KBM-7 (cell line): Measurements from ENCODE around the gene MAP4K4.
A peak's percentile ranks its signal among the peaks of the same experiment; 100 is the strongest.
"Not testable (repeated sequence)": the region's sequence is repeated elsewhere in the genome, so short reads cannot be mapped to it uniquely, and the experiment has no call there.

Source experiments
- DNase-seq: peaks from one replicate; pipeline ENCODE4 v3.0.0-alpha.2; 2015
- in situ Hi-C: fragments of 300-500 bp; cut with MboI; formaldehyde crosslinking; loops from 2 replicates; pipeline ENCODE4 v1.14.3; 2020; ENCODE audit warnings: low sequenced_read_pairs, low pct_unique_long_range_greater_than_20kb, mixed read lengths

The MAP4K4 gene

DNA sequence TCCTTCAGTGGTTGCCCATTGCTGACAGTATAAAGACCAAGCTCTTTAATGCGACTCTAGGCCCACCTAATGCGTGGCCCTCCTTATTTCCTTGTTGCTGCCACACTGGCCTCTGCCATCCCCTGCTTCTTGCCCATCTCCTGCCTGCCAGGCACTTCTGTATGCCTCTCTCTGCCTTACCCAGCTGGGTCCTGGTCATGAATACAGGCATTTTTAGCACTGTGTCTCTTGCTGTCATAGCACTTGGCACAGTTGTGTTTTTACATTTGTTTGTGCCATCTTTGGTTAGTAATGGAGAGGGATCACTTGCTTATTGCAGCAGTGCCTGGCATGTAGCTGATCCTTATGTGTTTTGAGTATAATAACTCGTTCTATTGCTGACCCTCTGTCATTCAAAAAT, 38.7 kb downstream of the MAP4K4 start:
- in situ Hi-C loops, result no loop called here
- no peak for DNase-seq

- DNase-seq, result no peak
- in situ Hi-C loops, result no loop called here
Measured at GRCh38 chr2:101736861-101737291, 39.4 kb downstream of the MAP4K4 start.

DNA sequence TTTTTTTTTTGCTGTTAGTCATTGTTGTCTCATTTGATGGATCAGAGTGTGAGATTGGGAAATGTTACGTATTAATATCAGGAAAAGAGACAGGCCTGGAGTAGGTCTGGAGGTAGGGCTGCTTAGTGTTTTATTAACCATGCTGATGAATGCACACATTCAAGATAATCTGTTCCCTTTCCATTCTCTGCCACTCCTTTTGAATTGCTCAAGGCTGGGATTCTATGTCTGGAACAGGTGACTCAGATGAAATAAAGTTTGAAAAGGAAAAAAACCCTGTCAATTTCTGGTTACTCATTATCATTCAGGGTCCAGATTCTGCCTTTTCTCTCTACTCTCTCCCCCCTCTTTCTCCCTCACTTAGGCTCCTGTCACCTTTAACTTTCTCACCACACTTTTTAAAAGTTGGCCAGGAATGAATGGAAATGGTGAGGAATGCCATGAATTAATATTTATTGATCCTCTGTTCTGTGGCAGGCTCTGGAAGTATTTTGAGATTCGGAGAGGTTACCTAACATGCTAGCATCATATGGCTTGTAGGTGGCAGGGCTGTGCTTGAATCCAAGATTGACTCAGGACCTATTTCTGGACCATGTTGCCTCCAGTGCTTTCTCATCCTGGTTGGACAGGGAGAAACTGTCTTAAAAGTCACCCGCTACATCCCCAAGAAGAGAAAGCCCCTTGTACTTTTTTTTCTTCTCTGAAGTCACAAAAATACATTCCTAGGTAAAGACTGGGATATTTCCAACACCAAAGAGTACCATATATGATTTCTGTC, 40.2 kb downstream of the MAP4K4 start:
- no peak for DNase-seq
- in situ Hi-C loops, result no loop called here

- DNase-seq, result no peak
- in situ Hi-C loops, result no loop called here
Measured at GRCh38 chr2:101738649-101739048, 41.1 kb downstream of the MAP4K4 start.

DNA sequence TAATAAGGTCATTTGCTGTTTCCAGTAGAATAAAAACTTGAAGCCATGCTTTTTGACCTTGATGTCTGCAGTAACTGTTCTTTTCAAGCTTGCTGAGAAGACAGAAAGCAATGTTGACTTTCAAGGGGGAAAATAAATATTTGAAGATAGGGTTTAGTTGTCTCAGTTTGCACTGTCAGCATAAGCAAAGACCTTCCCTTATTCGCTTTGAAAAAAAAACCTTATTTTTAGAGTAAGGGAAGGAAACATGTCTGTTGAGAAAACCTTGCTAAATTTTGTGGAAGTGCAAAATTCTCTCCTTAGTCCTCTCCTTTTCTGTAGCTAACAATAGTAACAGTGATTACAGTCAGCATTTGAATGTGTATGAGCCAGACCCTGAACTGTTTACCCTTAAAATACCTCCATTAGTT, 43.1 kb downstream of the MAP4K4 start:
- peak; percentile 27 for DNase-seq
- in situ Hi-C loops, result no loop called here

DNA sequence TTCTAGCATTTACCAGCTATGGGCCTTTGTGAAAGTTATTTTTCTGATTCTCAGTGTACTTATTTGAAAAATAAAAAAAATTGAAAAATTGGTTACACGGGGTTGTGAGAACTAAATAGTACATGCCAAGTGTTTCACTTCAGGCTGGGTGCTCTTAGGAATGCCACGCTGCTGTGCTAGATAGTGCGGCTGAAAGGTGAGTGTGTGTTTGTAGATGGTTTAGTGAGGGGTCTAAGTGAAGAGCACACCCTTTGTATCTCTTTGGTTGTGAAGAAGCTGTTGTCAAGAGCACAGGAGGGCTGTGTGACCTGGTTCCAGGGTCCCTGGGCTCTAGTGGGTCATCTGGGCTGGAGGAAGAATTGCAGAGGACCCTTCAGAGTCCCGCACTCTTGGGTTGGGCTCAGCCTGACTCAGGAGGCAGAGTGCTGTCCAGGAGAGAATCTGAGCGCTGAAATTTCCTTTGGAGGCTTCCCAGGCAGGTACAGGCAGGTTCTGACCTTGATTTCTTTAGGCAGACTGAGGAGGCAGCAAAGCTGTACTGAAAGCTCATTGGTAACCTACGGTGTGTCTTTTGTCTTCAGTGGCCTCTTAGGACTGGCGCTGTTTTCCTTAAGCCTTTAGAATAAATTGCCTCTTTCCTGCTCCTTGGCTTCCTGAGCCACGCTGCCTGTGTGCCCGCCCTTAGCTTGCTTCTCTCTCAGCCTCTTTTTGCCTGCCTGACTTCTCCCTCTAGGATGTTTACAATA, 44.4 kb downstream of the MAP4K4 start:
- peak; percentile 33 for DNase-seq
- in situ Hi-C loops, result no loop called here

- in situ Hi-C loops, result no loop called here
- DNase-seq, result no peak
Measured at GRCh38 chr2:101742547-101742946, 45.0 kb downstream of the MAP4K4 start.

DNA sequence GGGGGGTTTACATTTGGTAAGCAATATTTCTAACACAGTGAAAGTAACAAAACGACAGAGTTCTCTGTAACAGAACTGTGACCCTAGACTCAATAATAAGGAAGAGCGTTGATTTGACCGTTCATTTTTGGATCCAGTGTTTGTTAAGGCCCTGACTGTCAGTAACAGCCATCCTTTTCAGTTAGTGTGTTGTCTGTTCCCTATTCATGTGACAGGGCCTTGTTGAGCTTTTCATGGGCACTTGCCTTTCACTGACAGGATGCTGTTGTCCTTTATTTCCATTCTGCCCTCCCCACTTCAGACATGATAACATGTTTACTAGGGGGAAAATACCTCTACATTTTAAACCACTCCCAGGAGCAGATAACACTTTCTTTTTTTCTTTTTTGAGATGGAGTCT, 45.8 kb downstream of the MAP4K4 start:
- no peak for DNase-seq
- in situ Hi-C loops, result no loop called here

DNA sequence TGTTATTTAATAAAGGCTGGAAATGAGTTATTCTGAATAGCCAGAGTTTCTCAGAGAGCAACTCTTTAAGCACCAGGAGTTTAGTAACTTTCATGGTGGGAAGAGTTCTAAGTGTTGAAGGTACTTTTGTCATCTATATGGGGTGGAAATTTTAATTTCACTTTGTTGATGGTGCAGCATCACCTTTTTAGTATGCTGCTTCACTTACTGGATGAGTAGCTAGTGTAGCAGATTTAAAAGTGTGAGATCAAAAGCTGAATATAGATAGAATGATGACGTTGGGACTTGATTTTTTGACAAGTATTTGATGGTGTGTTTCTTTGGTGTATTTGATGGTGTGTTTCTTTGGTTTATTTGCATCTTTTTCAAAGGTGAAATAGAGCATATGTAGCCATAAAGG, 47.3 kb downstream of the MAP4K4 start:
- in situ Hi-C loops, result no loop called here
- no peak for DNase-seq

- in situ Hi-C loops, result no loop called here
Measured at GRCh38 chr2:101745711-101746694, 48.5 kb downstream of the MAP4K4 start.

GRCh38 chr2:101748000-101748399, 50.5 kb downstream of the MAP4K4 start:
- in situ Hi-C loops, result no loop called here

More at GRCh38 chr2:101745711-101746694, 48.5 kb downstream of the MAP4K4 start:
- DNase-seq, result no peak

GRCh38 chr2:101748462-101748861, 51.0 kb downstream of the MAP4K4 start:
- in situ Hi-C loops, result not testable (repeated sequence)
- DNase-seq, result peak; percentile 22

More at GRCh38 chr2:101748000-101748399, 50.5 kb downstream of the MAP4K4 start:
- no peak for DNase-seq

GRCh38 chr2:101750688-101751087, 53.2 kb downstream of the MAP4K4 start:
- in situ Hi-C loops, result no loop called here
- DNase-seq, result no peak

GRCh38 chr2:101751276-101751815, 53.8 kb downstream of the MAP4K4 start:
- in situ Hi-C loops, result no loop called here
- no peak for DNase-seq

- no peak for DNase-seq
- in situ Hi-C loops, result no loop called here
Measured at GRCh38 chr2:101751875-101752619, 54.5 kb downstream of the MAP4K4 start.

DNA sequence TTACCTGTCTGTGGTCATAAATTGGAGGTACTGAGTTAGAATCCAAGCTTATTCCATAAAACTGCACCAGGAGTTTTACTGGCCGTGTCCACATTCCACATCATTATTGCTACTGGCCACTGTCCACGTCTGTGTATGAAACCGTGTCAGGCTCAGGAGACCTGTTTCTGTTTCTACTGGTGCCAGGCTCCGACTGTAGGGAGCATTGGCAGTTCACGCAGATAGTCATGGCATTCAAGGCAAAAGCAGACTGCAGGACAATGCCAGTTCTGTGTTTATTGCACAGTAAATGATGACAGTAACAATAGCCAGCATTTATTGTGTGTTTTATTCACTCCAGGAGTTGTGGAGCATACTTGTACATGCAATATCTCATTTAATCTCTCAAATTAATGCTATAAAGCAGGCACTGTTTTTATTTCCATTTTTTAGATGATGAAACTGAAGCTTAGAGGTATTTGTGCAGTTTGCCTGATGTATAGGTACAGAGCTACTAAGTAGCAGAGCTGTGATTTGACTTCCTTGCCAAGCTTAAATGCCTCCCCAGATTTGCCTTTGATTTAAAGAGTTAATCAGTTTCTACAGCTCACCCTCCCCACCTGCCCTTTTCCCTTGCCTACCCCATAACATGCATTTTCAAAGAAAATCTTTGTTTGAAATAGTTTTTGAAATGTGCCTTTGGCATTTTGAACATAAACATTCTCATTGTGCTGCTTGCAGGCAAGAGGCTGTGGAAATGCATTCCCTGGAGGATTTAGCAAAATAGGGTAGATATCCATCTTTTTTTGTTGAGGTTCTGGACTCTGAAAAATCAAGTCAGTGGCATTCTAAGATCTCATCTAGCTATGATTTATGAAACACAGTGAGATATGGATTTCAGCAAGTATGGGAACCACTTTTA, 55.5 kb downstream of the MAP4K4 start:
- no peak for DNase-seq
- in situ Hi-C loops, result no loop called here

- no peak for DNase-seq
- in situ Hi-C loops, result no loop called here
Measured at GRCh38 chr2:101753720-101754490, 56.4 kb downstream of the MAP4K4 start.
